Measurements from ENCODE around the gene CCNC. TPM values are rescaled to one million over a fixed set of nuclear protein-coding genes. Genes with fewer than 3 reads are reported as not detected.

The CCNC gene
- total RNA-seq = 39.8 and 49.5 TPM in 2 replicates

- intact Hi-C loops (cut with micrococcal nuclease) = loop anchor here (1.0 to 5.0 kb wide), 12 partner anchors 21 to 1312 kb away; partner anchors contain the start of genes ASCC3, COQ3, FBXL4 and PNISR
These were observed at the start of gene CCNC for GRCh38 chr6:99568103-99568933. Gene CCNC (minus strand): TSS chr6:99568660. CDS start chr6:99568527, 133 bp downstream.

- intact Hi-C loops (cut with micrococcal nuclease) = no loop called here
These were observed 48.7 kb upstream of the CCNC start for GRCh38 chr6:99617131-99617530.

GRCh38 chr6:99614430-99615186 lies 46.1 kb upstream of the CCNC start:
- intact Hi-C loops (cut with micrococcal nuclease) = loop anchor here (5.0 kb wide), 1 partner anchor 1788 kb away; no protein-coding TSS in a partner anchor

- intact Hi-C loops (cut with micrococcal nuclease) = loop anchor here (1.0 to 5.0 kb wide), 2 partner anchors 94 to 1788 kb away; no protein-coding TSS in a partner anchor
These were observed 45.4 kb upstream of the CCNC start for GRCh38 chr6:99613705-99614429.

GRCh38 chr6:99613409-99613704 lies 44.9 kb upstream of the CCNC start:
- intact Hi-C loops (cut with micrococcal nuclease) = loop anchor here (1.0 to 5.0 kb wide), 2 partner anchors 93 to 1789 kb away; no protein-coding TSS in a partner anchor

GRCh38 chr6:99612551-99613408 lies 44.3 kb upstream of the CCNC start:
- intact Hi-C loops (cut with micrococcal nuclease) = loop anchor here (1.0 to 5.0 kb wide), 2 partner anchors 92 to 1790 kb away; no protein-coding TSS in a partner anchor

- intact Hi-C loops (cut with micrococcal nuclease) = loop anchor here (1.0 to 5.0 kb wide), 6 partner anchors 22 to 1791 kb away; partner anchors contain the start of genes CCNC and POU3F2
These were observed 42.7 kb upstream of the CCNC start for GRCh38 chr6:99611148-99611547.

- intact Hi-C loops (cut with micrococcal nuclease) = loop anchor here (1.0 to 5.0 kb wide), 5 partner anchors 8 to 1792 kb away; partner anchors contain the start of gene POU3F2
These were observed 41.5 kb upstream of the CCNC start for GRCh38 chr6:99609905-99610489.

- intact Hi-C loops (cut with micrococcal nuclease) = loop anchor here (1.0 kb wide), 1 partner anchor 7 kb away; no protein-coding TSS in a partner anchor
These were observed 40.5 kb upstream of the CCNC start for GRCh38 chr6:99608886-99609482.

- intact Hi-C loops (cut with micrococcal nuclease) = loop anchor here (1.0 kb wide), 1 partner anchor 8 kb away; no protein-coding TSS in a partner anchor
These were observed 39.8 kb upstream of the CCNC start for GRCh38 chr6:99608059-99608885.

GRCh38 chr6:99607416-99608036 lies 39.1 kb upstream of the CCNC start:
- intact Hi-C loops (cut with micrococcal nuclease) = loop anchor here (1.0 kb wide), 1 partner anchor 9 kb away; no protein-coding TSS in a partner anchor

GRCh38 chr6:99606656-99607415 lies 38.4 kb upstream of the CCNC start, which contains the start of gene PRDM13:
Gene PRDM13 (plus strand): TSS chr6:99606833. CDS start chr6:99607035, 202 bp downstream.
- intact Hi-C loops (cut with micrococcal nuclease) = no loop called here

GRCh38 chr6:99605911-99606655 lies 37.6 kb upstream of the CCNC start:
- intact Hi-C loops (cut with micrococcal nuclease) = loop anchor here (2.0 kb wide), 1 partner anchor 779 kb away; no protein-coding TSS in a partner anchor

GRCh38 chr6:99605074-99605734 lies 36.7 kb upstream of the CCNC start:
- intact Hi-C loops (cut with micrococcal nuclease) = loop anchor here (2.0 kb wide), 1 partner anchor 778 kb away; no protein-coding TSS in a partner anchor

Measured in T-helper 1 cell treated with Interleukin-12 subunit alpha and Interleukin-12 subunit beta and Interleukin-4 antibody, amounts not matched to agents 30 ng/mL and 1 ng/mL, for 36 hours (primary cell).